Karpas-422 (cell line): Measurements from ENCODE around the gene LDLR. TPM values are rescaled to one million over a fixed set of nuclear protein-coding genes. Genes with fewer than 3 reads are reported as not detected.
"Not testable (repeated sequence)": the region's sequence is repeated elsewhere in the genome, so short reads cannot be mapped to it uniquely, and the experiment has no call there.

Experiments
- DNase-seq: peaks from one replicate; pipeline ENCODE4 v3.0.0-alpha.2; 2015
- H2AFZ ChIP-seq: fragments of 200-600 bp; sonication (generic); 2 replicates; pipeline ENCODE4 v1.6.1; 2014; ENCODE audit warnings: antibody characterized with exemption, low read length, mixed read lengths
- H3K27ac ChIP-seq: fragments of 200-600 bp; sonication (generic); 2 replicates; pipeline ENCODE4 v1.5.1; 2014; ENCODE audit warnings: mild to moderate bottlenecking, low read length, moderate library complexity
- H3K27me3 ChIP-seq: fragments of 200-600 bp; sonication (generic); 2 replicates; pipeline ENCODE4 v1.6.1; 2014; ENCODE audit warnings: low read length, mixed read lengths
- H3K36me3 ChIP-seq: fragments of 200-600 bp; sonication (generic); 2 replicates; pipeline ENCODE4 v1.6.1; 2014; ENCODE audit warnings: low read length, mixed read lengths; ENCODE audit not compliant: insufficient read depth
- H3K4me1 ChIP-seq: fragments of 200-600 bp; sonication (generic); 2 replicates; pipeline ENCODE4 v1.6.1; 2014; ENCODE audit warnings: mild to moderate bottlenecking, low read length, mixed read lengths
- H3K4me2 ChIP-seq: fragments of 200-600 bp; sonication (generic); 2 replicates; pipeline ENCODE4 v1.6.1; 2014; ENCODE audit warnings: low read length, low read depth, mild to moderate bottlenecking; ENCODE audit not compliant: poor library complexity, severe bottlenecking
- H3K4me3 ChIP-seq: fragments of 200-600 bp; sonication (generic); 2 replicates; pipeline ENCODE4 v1.5.1; 2014; ENCODE audit warnings: mild to moderate bottlenecking, antibody characterized with exemption, low read length, mixed read lengths
- H3K79me2 ChIP-seq: fragments of 200-600 bp; sonication (generic); 2 replicates; pipeline ENCODE4 v1.6.1; 2014; ENCODE audit warnings: mild to moderate bottlenecking, low read length, mixed read lengths
- H3K9ac ChIP-seq: fragments of 200-600 bp; sonication (generic); 2 replicates; pipeline ENCODE4 v1.6.0; 2014; ENCODE audit warnings: low read length
- H3K9me2 ChIP-seq: fragments of 200-600 bp; sonication (generic), shearing (Covaris generic); replicated peaks from 2 replicates; pipeline ENCODE4 v1.6.0; 2014; ENCODE audit warnings: mild to moderate bottlenecking, low read length, moderate library complexity; ENCODE audit not compliant: insufficient read depth
- H3K9me3 ChIP-seq: fragments of 300-700, 200-600 bp; sonication (generic); 2 replicates; pipeline ENCODE4 v1.6.1; 2014; ENCODE audit warnings: low read length, mixed read lengths
- H4K20me1 ChIP-seq: fragments of 200-600 bp; sonication (generic); 2 replicates; pipeline ENCODE4 v1.6.1; 2014; ENCODE audit warnings: mild to moderate bottlenecking, antibody characterized with exemption, low read length, low read depth; ENCODE audit not compliant: insufficient read depth
- total RNA-seq: library from RNA; depleted of rRNA; stranded (reverse); fragments of >200 nt; shearing (Covaris generic); gene quantifications from 2 replicates; pipeline ENCODE4 v1.2.3, GENCODE V29; 2014; ENCODE audit warnings: low replicate concordance

The LDLR gene
- total RNA-seq, 1 experiment from 2014 or later = 49.8 TPM

GRCh38 chr19:11111771-11112144, 22.5 kb downstream of the LDLR start:
- no peak overlapping the region for H2AFZ ChIP-seq
- H4K20me1 ChIP-seq = 0 out of 2 replicates have a peak, but pooled peaks cover 7% of the 10 kb centered on the region
- H3K4me1 ChIP-seq = no peaks in the 10 kb centered on the region
- H3K9me3 ChIP-seq = no peaks in the 10 kb centered on the region
- no peak overlapping the region for H3K4me2 ChIP-seq
- peaks cover 55% of the 10 kb centered on the region for H3K36me3 ChIP-seq
- H3K27ac ChIP-seq = no peak overlapping the region
- no peaks in the 10 kb centered on the region for H3K9me2 ChIP-seq
- no peak for DNase-seq
- H3K79me2 ChIP-seq = no peaks in the 10 kb centered on the region
- H3K27me3 ChIP-seq = no peaks in the 10 kb centered on the region
- H3K4me3 ChIP-seq = no peak overlapping the region
- H3K9ac ChIP-seq = no peak overlapping the region

GRCh38 chr19:11113140-11113708, 24.0 kb downstream of the LDLR start:
- Histone ChIP-seq H4K20me1 (0 out of 2 replicates have a peak, but pooled peaks cover 7% of the 10 kb centered on the region), H3K4me3 (no peak overlapping the region), H2AFZ (no peak overlapping the region), H3K4me1 (no peaks in the 10 kb centered on the region), H3K27me3 (no peaks in the 10 kb centered on the region), H3K79me2 (no peaks in the 10 kb centered on the region), H3K36me3 (peaks cover 58% of the 10 kb centered on the region), H3K9me3 (no peaks in the 10 kb centered on the region), H3K27ac (no peak overlapping the region), H3K9ac (no peak overlapping the region), H3K9me2 (no peaks in the 10 kb centered on the region), H3K4me2 (no peak overlapping the region)
- no peak for DNase-seq

GRCh38 chr19:11115042-11115441, 25.8 kb downstream of the LDLR start:
- Histone ChIP-seq H3K9me3 (no peaks in the 10 kb centered on the region), H3K27ac (no peak overlapping the region), H4K20me1 (0 out of 2 replicates have a peak, but pooled peaks cover 7% of the 10 kb centered on the region), H3K4me3 (no peak overlapping the region), H3K27me3 (no peaks in the 10 kb centered on the region), H3K9me2 (no peaks in the 10 kb centered on the region), H3K36me3 (peaks cover 57% of the 10 kb centered on the region), H3K4me2 (no peak overlapping the region), H3K9ac (no peak overlapping the region), H3K4me1 (no peaks in the 10 kb centered on the region), H3K79me2 (no peaks in the 10 kb centered on the region), H2AFZ (no peak overlapping the region)
- DNase-seq = no peak

- no peak overlapping the region for H3K4me3 ChIP-seq
Measured at GRCh38 chr19:11115895-11116446, 26.7 kb downstream of the LDLR start.

GRCh38 chr19:11116507-11116906, 27.2 kb downstream of the LDLR start:
- H3K9ac ChIP-seq = no peak overlapping the region

More at GRCh38 chr19:11115895-11116446, 26.7 kb downstream of the LDLR start:
- Histone ChIP-seq H3K27ac (no peak overlapping the region), H3K4me2 (no peak overlapping the region), H3K27me3 (no peaks in the 10 kb centered on the region), H3K4me1 (no peaks in the 10 kb centered on the region), H4K20me1 (0 out of 2 replicates have a peak, but pooled peaks cover 7% of the 10 kb centered on the region), H3K9ac (no peak overlapping the region), H2AFZ (no peak overlapping the region), H3K9me2 (no peaks in the 10 kb centered on the region), H3K9me3 (no peaks in the 10 kb centered on the region), H3K36me3 (peaks cover 62% of the 10 kb centered on the region), H3K79me2 (no peaks in the 10 kb centered on the region)
- no peak for DNase-seq

GRCh38 chr19:11121963-11122362, 32.7 kb downstream of the LDLR start:
- not testable (repeated sequence) for H3K4me3 ChIP-seq, H3K4me1 ChIP-seq, H3K27ac ChIP-seq, H3K4me2 ChIP-seq, H3K9me2 ChIP-seq, H3K27me3 ChIP-seq, DNase-seq, H3K9ac ChIP-seq, H3K9me3 ChIP-seq, H3K79me2 ChIP-seq, H2AFZ ChIP-seq
- Histone ChIP-seq H3K36me3 (peaks cover 43% of the 10 kb centered on the region), H4K20me1 (peaks cover 10% of the 10 kb centered on the region; the same call in 1 of the 2 replicates)

More at GRCh38 chr19:11116507-11116906, 27.2 kb downstream of the LDLR start:
- Histone ChIP-seq H3K27me3 (no peaks in the 10 kb centered on the region), H3K4me3 (no peak overlapping the region), H3K36me3 (peaks cover 63% of the 10 kb centered on the region), H4K20me1 (0 out of 2 replicates have a peak, but pooled peaks cover 7% of the 10 kb centered on the region), H3K27ac (no peak overlapping the region), H2AFZ (no peak overlapping the region), H3K4me1 (no peaks in the 10 kb centered on the region), H3K4me2 (no peak overlapping the region), H3K79me2 (no peaks in the 10 kb centered on the region), H3K9me2 (no peaks in the 10 kb centered on the region), H3K9me3 (no peaks in the 10 kb centered on the region)
- no peak for DNase-seq

- Histone ChIP-seq H3K27ac (no peak overlapping the region), H2AFZ (no peak overlapping the region), H3K9me3 (no peaks in the 10 kb centered on the region), H3K9me2 (no peaks in the 10 kb centered on the region), H4K20me1 (peaks cover 16% of the 10 kb centered on the region; the same call in 1 of the 2 replicates), H3K9ac (no peak overlapping the region), H3K4me2 (no peak overlapping the region), H3K36me3 (peaks cover 46% of the 10 kb centered on the region), H3K4me3 (no peak overlapping the region), H3K79me2 (no peaks in the 10 kb centered on the region), H3K27me3 (no peaks in the 10 kb centered on the region), H3K4me1 (no peaks in the 10 kb centered on the region)
- no peak for DNase-seq
Measured at GRCh38 chr19:11123114-11123513, 33.9 kb downstream of the LDLR start.

GRCh38 chr19:11124157-11124556, 34.9 kb downstream of the LDLR start:
- H3K9me2 ChIP-seq, DNase-seq: not testable (repeated sequence)
- peaks cover 49% of the 10 kb centered on the region for H3K36me3 ChIP-seq

More at GRCh38 chr19:11124157-11124556, 34.9 kb downstream of the LDLR start:
- not testable (repeated sequence) for H3K27ac ChIP-seq, H3K79me2 ChIP-seq, H2AFZ ChIP-seq, H3K9ac ChIP-seq, H3K4me1 ChIP-seq, H3K4me2 ChIP-seq, H3K4me3 ChIP-seq, H3K9me3 ChIP-seq, H3K27me3 ChIP-seq
- peaks cover 16% of the 10 kb centered on the region; the same call in 1 of the 2 replicates for H4K20me1 ChIP-seq
